ENCODE measurements around the gene C4orf51. TPM values are rescaled to one million over a fixed set of nuclear protein-coding genes. Genes with fewer than 3 reads are reported as not detected.

The C4orf51 gene
- total RNA-seq, 1 donor from 2014 or later, result not detected

- DNase-seq (ENCODE audit: extremely low read depth, low read depth, low spot score), result no peak
These were observed 29.4 kb downstream of the C4orf51 start for GRCh38 chr4:145709336-145709735.

- no peak for DNase-seq (ENCODE audit: extremely low read depth, low read depth, low spot score)
These were observed 29.9 kb downstream of the C4orf51 start for GRCh38 chr4:145709843-145710242.

GRCh38 chr4:145716200-145716599, 36.3 kb downstream of the C4orf51 start:
- DNase-seq (ENCODE audit: extremely low read depth, low read depth, low spot score), result no peak

- DNase-seq (ENCODE audit: extremely low read depth, low read depth, low spot score), result no peak
These were observed 36.8 kb downstream of the C4orf51 start for GRCh38 chr4:145716661-145717200.

GRCh38 chr4:145719752-145720624, 40.0 kb downstream of the C4orf51 start:
- no peak for DNase-seq (ENCODE audit: extremely low read depth, low read depth, low spot score)

GRCh38 chr4:145720656-145721055, 40.7 kb downstream of the C4orf51 start:
- DNase-seq (ENCODE audit: extremely low read depth, low read depth, low spot score), result no peak

GRCh38 chr4:145722561-145722960, 42.6 kb downstream of the C4orf51 start:
- DNase-seq (ENCODE audit: extremely low read depth, low read depth, low spot score), result no peak

GRCh38 chr4:145723336-145723735, 43.4 kb downstream of the C4orf51 start:
- no peak for DNase-seq (ENCODE audit: extremely low read depth, low read depth, low spot score)

- no peak for DNase-seq (ENCODE audit: extremely low read depth, low read depth, low spot score)
These were observed 50.1 kb downstream of the C4orf51 start for GRCh38 chr4:145730026-145730425.

- no peak for DNase-seq (ENCODE audit: extremely low read depth, low read depth, low spot score)
These were observed 51.1 kb downstream of the C4orf51 start for GRCh38 chr4:145731028-145731427.

GRCh38 chr4:145732001-145732815, 52.3 kb downstream of the C4orf51 start:
- no peak for DNase-seq (ENCODE audit: extremely low read depth, low read depth, low spot score)

- DNase-seq (ENCODE audit: extremely low read depth, low read depth, low spot score), result no peak
These were observed 53.2 kb downstream of the C4orf51 start for GRCh38 chr4:145732895-145733880.

- DNase-seq (ENCODE audit: extremely low read depth, low read depth, low spot score), result no peak
These were observed 54.1 kb downstream of the C4orf51 start for GRCh38 chr4:145734031-145734430.

- peak; percentile 83 for DNase-seq (ENCODE audit: extremely low read depth, low read depth, low spot score)
These were observed 54.8 kb downstream of the C4orf51 start for GRCh38 chr4:145734576-145735346.

- DNase-seq (ENCODE audit: extremely low read depth, low read depth, low spot score), result no peak
These were observed 55.4 kb downstream of the C4orf51 start for GRCh38 chr4:145735347-145735675.

- no peak for DNase-seq (ENCODE audit: extremely low read depth, low read depth, low spot score)
These were observed 55.9 kb downstream of the C4orf51 start for GRCh38 chr4:145735827-145736226.

- peak; percentile 50 for DNase-seq (ENCODE audit: extremely low read depth, low read depth, low spot score)
These were observed 56.4 kb downstream of the C4orf51 start for GRCh38 chr4:145736241-145736831.

- no peak for DNase-seq (ENCODE audit: extremely low read depth, low read depth, low spot score)
These were observed 59.9 kb downstream of the C4orf51 start for GRCh38 chr4:145739845-145740244.

- no peak for DNase-seq (ENCODE audit: extremely low read depth, low read depth, low spot score)
These were observed 60.9 kb downstream of the C4orf51 start for GRCh38 chr4:145740806-145741205.

All from glomerular endothelial cell (primary cell).